Fibroblast of skin of abdomen (primary cell): ENCODE measurements around the gene NKD2.

Experiments used
- DNase-seq: peaks from one replicate; pipeline ENCODE4 v3.0.0-alpha.2; 2013

NKD2 gene

GRCh38 chr5:1032011-1032410, 23.4 kb downstream of the NKD2 start:
- DNase-seq: no peak

GRCh38 chr5:1032551-1033027, 24.0 kb downstream of the NKD2 start:
- DNase-seq: no peak

GRCh38 chr5:1033178-1033577, 24.6 kb downstream of the NKD2 start:
- no peak for DNase-seq

GRCh38 chr5:1033606-1034420, 25.2 kb downstream of the NKD2 start:
- DNase-seq: no peak

GRCh38 chr5:1034421-1034905, 25.9 kb downstream of the NKD2 start:
- DNase-seq: no peak

- DNase-seq: no peak
Measured at GRCh38 chr5:1034986-1035385, 26.4 kb downstream of the NKD2 start.

- no peak for DNase-seq
Measured at GRCh38 chr5:1035421-1036405, 27.1 kb downstream of the NKD2 start.

- no peak for DNase-seq
Measured at GRCh38 chr5:1036504-1037122, 28.0 kb downstream of the NKD2 start.

- DNase-seq: no peak
Measured at GRCh38 chr5:1037123-1037670, 28.6 kb downstream of the NKD2 start.

- DNase-seq: no peak
Measured at GRCh38 chr5:1037671-1038416, 29.2 kb downstream of the NKD2 start.

- no peak for DNase-seq
Measured at GRCh38 chr5:1038417-1039209, 30.0 kb downstream of the NKD2 start.

GRCh38 chr5:1039210-1039548, 30.6 kb downstream of the NKD2 start:
- no peak for DNase-seq

- no peak for DNase-seq
Measured at GRCh38 chr5:1039706-1040260, 31.2 kb downstream of the NKD2 start.

GRCh38 chr5:1040571-1040970, 32.0 kb downstream of the NKD2 start:
- no peak for DNase-seq

- no peak for DNase-seq
Measured at GRCh38 chr5:1041225-1042143, 32.9 kb downstream of the NKD2 start.

- no peak for DNase-seq
Measured at GRCh38 chr5:1042626-1043025, 34.0 kb downstream of the NKD2 start.

- no peak for DNase-seq
Measured at GRCh38 chr5:1043327-1043726, 34.7 kb downstream of the NKD2 start.

GRCh38 chr5:1044117-1044516, 35.5 kb downstream of the NKD2 start:
- DNase-seq: no peak

GRCh38 chr5:1045960-1046560, 37.5 kb downstream of the NKD2 start:
- DNase-seq: no peak
